SW480 (cell line): ENCODE results near the gene FAM187B.

Experiments used
- DNase-seq: peaks from one replicate; pipeline ENCODE4 v3.0.0-alpha.2; 2016; ENCODE audit warnings: low spot score

FAM187B gene

GRCh38 chr19:35228177-35228930, at the start of gene FAM187B:
Gene FAM187B (minus strand): TSS chr19:35228739. CDS start chr19:35228680, 59 bp downstream.
- no peak for DNase-seq

- DNase-seq, result no peak
These were observed 48.3 kb upstream of the FAM187B start for GRCh38 chr19:35276706-35277281.

GRCh38 chr19:35274323-35274722, 45.8 kb upstream of the FAM187B start:
- DNase-seq, result no peak

GRCh38 chr19:35273686-35274259, 45.2 kb upstream of the FAM187B start:
- no peak for DNase-seq

DNA sequence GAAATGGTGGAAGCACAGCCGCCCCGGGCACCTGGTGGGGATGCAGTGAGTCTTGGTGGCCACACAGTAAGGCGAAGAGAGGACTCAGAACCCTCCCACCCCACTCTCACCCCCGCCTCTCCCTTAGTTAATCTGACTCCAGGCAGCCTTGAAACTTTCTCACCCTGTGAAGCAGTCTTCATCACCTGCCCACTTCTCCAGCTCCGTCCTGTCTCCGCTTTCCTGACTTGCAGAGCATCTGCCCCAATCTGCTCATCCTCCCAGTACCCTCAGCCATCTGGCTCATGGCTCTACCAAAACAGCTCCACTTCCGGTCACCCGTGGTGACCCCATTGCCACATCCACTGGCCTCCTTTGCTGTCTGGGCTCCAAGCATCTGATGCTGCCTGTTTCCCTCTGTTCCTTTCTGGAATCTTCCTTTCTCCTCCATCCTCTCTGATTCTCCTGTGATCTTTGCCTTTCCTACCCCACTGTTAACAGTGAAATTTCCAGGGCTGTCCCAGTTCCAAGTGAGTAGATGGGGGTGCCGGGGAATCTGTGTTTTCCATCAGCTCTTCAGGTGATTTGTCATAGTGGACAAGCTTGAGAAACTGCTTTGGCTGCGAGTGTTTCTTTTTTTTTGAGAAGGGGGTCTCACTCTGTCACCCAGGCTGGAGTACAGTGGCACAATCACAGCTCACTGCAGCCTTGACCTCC, 44.6 kb upstream of the FAM187B start:
- no peak for DNase-seq

- no peak for DNase-seq
These were observed 43.7 kb upstream of the FAM187B start for GRCh38 chr19:35272122-35272719.

- no peak for DNase-seq
These were observed 43.0 kb upstream of the FAM187B start for GRCh38 chr19:35271546-35271945.

DNA sequence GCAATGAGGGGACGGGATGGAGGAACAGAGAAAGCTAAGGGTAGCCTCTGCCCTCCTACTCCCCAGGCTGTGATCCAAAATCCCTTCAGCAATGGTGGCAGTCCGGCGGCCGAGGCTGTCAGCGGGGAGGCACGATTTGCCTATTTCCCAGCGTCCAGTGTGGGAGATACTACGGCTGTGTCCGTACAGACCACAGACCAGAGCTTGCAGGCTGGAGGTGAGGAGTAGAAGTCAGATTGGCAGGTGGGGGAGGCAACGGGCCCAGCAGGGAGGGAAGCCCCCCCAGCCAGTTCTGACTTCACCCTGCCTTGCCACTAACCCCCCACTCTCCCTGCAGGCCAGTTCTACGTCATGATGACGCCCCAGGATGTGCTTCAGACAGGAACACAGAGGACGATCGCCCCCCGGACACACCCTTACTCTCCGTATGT, 41.9 kb upstream of the FAM187B start:
- DNase-seq, result no peak

DNA sequence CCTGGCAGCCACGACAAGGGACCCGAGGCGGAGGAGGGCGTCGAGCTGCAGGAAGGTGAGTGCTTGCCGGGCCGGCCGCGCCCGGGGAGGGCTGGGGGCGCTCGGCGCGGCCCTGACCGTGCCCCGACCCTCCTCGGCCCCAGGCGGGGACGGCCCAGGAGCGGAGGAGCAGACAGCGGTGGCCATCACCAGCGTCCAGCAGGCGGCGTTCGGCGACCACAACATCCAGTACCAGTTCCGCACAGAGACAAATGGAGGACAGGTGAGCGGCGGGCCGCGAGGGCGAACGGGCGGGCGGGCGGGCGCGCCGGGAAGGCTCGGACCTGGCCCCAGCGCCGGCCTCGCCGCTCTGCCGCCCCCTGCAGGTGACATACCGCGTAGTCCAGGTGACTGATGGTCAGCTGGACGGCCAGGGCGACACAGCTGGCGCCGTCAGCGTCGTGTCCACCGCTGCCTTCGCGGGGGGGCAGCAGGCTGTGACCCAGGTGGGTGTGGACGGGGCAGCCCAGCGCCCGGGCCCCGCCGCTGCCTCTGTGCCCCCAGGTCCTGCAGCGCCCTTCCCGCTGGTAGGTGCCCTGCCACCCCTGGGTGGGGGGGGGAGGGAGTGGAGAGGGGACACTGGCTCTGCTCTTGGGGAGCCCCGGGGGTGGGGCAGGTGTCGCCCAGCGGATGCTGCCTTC, 41.0 kb upstream of the FAM187B start:
- peak; percentile 96 for DNase-seq

DNA sequence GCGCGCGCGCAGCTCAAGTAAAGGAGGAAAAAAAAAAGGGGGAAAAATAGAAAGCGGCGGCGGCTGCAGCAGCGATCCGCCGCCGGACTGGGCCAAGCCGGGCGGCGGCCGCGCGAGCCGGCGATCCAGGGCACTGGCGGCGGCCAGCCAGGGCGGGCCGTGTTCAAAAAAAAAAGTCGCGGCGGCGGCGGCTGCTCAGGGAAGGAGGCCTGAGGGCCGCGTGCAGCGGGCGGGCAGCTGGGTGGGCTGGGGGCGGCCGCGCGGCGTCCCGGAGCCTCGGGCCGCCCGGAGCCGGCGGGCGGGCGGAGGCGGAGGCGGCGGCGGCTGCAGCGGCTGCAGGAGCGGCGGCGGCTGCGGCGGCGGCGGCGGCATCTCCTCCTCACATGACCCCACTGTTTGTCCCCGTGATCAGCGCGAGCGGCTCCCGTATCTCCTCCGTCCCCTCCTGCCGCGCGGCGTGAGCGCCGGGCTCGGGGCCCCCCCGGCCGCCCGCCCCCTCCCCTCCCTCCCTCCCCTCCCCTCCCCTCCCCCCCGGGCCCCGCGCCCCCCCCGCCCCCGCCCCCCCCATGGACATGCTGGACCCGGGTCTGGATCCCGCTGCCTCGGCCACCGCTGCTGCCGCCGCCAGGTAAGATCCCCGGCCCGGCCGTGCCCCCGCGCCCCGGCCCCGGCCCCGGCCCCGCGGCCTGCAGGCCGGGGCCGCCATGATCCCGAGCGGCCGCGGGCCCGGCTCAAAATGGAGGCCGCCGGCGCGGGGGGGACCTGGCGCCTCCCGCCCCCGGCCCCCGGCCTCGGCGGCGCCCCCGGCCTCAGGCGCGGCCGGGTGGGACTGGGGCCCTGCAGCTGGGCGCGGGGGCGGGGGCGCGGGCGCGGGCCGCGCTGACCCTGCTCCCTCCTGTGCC, 40.2 kb upstream of the FAM187B start, which contains the start of gene USF2:
Gene USF2, plus strand, starts transcription at position 427 of the 902 bp plus-strand sequence. Its CDS starts 140 bp downstream, at position 567.
- DNase-seq, result peak; percentile 90

DNA sequence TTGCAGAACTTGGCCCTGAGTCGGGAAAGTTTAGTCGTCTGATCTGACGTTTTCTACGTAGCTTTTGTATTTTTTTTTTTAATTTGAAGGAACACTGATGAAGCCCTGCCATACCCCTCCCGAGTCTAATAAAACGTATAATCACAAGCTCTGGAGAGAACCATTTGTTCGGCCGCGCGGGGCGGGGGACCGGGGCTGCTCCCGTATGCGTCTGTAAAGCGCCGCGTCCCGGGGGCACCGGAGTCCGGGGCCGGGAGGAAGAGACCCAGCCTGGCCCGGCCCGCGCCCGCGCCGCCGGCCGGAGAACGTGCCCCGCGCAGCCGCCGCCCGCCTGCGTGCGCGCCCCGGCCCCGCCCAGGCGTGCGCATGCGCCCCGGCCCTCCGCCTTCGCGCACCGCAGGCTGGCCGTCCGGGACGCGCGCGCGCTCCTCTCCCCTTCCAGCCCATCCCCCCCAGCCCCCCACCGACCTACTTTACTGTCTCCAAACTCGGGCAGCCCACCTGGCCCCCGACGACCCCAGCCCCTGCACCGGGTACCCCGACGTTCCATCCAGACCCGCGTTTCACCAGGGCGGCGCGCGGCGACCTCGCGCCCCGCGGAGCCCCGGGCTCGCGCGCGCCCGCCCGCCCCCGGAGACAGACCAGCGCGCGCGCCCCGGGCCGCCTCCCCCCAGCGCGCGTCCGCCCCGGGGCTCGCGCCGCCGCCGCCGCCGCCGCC, 39.4 kb upstream of the FAM187B start:
- peak; percentile 61 for DNase-seq

DNA sequence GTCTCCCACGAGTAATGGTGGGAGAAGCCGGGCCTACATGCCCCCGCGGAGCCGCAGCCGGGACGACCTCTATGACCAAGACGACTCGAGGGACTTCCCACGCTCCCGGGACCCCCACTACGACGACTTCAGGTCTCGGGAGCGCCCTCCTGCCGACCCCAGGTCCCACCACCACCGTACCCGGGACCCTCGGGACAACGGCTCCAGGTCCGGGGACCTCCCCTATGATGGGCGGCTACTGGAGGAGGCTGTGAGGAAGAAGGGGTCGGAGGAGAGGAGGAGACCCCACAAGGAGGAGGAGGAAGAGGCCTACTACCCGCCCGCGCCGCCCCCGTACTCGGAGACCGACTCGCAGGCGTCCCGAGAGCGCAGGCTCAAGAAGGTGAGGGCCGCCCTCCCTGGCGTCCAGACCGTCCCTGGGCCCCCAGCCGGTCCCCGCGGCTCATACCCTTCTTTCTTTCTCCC, 38.8 kb upstream of the FAM187B start:
- peak; percentile 36 for DNase-seq

DNA sequence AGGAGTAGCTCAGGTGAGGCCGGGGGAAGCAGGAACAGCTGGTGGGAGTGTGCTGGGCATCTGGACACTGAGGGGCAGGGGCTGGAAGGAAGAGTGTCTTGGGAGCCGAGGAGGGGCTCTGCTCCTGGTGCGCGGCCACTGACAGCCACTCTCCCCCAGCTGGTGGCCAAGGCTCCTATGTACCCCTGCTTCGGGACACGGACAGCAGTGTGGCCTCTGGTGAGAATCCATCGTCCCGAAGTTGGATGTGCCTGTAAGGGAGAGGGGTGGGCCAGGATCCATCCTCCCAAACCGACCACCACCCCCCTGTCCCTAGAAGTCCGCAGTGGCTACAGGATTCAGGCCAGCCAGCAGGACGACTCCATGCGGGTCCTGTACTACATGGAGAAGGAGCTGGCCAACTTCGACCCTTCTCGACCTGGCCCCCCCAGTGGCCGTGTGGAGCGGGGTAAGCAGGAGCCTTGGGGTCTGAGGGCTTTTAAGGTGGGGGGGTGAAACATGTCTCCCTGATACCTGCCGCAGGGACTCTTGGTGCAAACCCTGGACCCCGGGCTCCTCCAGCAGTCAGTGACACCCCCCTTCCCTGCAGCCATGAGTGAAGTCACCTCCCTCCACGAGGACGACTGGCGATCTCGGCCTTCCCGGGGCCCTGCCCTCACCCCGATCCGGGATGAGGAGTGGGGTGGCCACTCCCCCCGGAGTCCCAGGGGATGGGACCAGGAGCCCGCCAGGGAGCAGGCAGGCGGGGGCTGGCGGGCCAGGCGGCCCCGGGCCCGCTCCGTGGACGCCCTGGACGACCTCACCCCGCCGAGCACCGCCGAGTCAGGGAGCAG, 38.2 kb upstream of the FAM187B start:
- no peak for DNase-seq

DNA sequence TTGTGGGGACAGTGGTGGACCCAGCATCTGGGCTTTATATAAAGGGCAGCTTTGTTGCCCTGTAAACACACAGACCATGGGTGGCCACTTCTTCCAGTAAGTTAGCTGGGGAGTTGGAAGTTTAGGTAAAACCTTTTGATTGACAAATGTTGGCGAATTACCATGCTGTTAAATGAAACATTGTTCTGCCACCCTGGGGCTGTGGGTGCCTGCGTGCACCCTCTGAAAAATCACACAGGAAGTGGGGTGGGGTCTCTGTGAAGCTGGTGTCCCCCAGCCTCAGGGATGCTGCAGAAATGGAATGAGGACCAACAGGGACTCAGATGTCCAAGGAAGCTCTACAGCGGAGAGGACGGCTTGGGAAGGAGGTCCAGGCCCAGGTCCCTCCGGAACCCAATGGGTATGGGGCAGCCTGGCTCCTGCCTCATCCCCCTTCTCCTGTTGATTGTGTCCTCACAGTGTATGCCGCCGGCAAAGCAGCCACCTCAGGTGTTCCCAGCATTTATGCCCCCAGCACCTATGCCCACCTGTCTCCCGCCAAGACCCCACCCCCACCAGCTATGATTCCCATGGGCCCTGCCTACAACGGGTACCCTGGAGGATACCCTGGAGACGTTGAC, 37.5 kb upstream of the FAM187B start:
- no peak for DNase-seq

DNA sequence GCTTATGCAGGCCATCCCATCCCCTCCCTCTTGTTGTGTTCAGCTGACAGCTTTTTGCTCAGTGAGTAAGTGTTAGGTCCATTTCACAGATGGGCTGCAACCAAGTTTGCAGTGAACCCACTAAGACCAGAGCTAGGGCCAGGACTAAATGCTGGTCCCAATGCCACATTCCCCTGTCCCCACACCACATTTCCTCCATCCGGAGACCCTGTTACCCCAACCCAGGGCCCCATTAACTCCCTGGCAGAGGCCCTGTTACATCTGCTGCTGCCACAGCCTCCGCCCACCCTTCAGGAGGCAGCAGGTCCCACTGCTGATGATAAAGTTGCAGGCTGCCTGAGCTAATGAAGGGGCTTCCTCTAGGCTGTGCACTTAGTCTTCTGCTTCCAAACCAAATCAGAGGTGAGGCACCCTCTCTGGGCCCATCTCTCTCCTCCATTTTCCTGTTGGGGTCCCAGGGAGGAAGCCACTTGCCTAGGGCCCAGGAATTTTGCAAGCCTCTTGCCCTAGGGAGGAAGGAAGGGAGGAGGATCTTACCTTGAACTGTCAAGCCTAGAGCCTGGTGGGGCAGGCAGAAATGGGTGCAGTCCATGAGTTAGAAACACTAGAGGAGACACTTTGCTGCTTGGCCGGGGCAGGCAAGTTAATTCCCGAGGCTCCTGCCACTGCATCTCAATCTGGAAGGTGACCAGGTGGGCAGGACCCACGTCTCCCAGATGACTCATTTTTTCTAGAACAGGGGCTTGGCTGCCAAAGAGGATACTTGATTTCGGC, 36.8 kb upstream of the FAM187B start:
- no peak for DNase-seq

DNA sequence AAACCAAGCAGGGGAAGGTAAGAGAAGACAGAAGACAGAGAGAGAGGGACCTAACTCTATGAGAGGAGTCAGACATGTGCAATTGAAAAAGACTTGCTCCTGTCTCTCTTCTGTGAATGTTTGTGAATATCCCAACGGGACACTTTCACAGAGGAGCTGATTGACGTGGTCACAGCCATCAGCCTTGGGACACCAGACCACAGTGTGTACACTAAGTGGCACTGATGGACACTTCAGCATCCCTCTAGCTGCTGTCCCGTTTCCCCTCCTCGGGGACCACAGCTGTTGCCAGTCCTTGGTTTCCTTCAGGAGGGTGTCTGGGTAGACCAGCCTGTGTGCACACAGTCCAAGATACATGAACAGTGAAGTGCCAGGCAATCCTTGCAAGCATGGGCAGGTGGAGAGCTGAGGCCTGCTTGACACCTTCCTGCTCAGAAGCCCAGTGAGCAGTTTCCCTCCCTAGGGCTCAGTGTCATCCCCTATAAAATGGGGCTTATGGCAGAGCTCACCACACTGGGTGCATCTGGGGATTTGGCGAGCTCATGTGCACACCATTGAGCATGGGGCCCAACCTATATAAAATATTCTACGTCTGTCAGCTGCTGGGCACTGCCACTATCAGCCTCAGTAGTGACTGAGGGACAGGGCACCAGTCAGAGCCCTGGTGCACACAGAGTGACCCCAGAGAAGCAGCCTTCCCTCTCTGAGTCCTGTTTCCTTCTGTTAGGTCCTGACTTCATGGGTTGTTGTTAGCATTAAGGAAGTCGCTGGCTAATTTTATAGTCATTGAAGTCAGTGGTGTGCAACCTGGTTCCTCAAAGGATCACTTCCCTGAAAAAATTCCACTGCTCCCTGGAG, 36.0 kb upstream of the FAM187B start:
- DNase-seq, result no peak
